Measurements from ENCODE around the gene FGF13.

FGF13 gene

DNA sequence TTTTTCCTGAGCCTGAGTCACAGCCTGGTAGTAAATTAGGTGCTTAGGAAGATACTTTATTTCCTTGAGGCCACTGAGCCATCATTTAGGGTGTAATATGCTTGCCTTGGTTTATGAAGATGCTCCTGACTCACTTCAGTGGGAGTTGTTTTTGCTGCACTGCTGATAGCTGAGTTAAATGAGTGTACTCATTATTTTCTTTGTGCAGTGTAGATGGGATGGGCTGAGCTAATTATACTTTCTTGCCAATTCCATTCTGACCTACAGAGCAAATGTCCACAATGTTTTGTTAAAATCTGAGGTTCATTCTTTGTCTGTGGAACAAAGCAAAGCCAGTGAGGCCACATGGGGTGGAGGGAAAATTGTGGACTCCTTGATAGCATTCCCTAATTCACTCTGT is 60.0 kb downstream of the FGF13 start:
- no peak for DNase-seq

GRCh38 chrX:138648568-138648967 is 62.9 kb downstream of the FGF13 start:
- DNase-seq: no peak

- DNase-seq: no peak
Measured at GRCh38 chrX:138638996-138639395, 72.5 kb downstream of the FGF13 start.
